Peyer's patch (tissue), 4 donors: ENCODE measurements around the gene FAM151A.

Experiments used
- CTCF ChIP-seq, 6 experiments: fragments of 450-650 bp in 4 of 6; fragments of 200-600 bp in 2 of 6; sonication (generic) in 1 of 6; IDR thresholded peaks; one replicate each; pipeline ENCODE4 v1.5.1; 2017 to 2019; ENCODE audit warnings: antibody characterized with exemption in 6 of 6, mild to moderate bottlenecking in 3 of 6, moderate library complexity in 1 of 6
- POLR2A ChIP-seq, 2 donors: fragments of 450-650 bp; IDR thresholded peaks; one replicate each; pipeline ENCODE4 v1.5.1; 2017; ENCODE audit warnings: antibody characterized with exemption in 2 of 2, mild to moderate bottlenecking in 2 of 2, moderate library complexity in 2 of 2

- no peak for TF ChIP-seq POLR2A (IDR thresholded peaks at IDR 0.05)
- no peak for TF ChIP-seq CTCF (IDR thresholded peaks at IDR 0.05)
These were observed 54.0 kb downstream of the FAM151A start for GRCh38 chr1:54569339-54569738.
